NCI-H774 (cell line): ENCODE results near the gene DLX2.

ENCODE experiments used
- DNase-seq: peaks from one replicate; lab custom pipeline; 2025; lab: John Stamatoyannopoulos, UW

The DLX2 gene

DNA sequence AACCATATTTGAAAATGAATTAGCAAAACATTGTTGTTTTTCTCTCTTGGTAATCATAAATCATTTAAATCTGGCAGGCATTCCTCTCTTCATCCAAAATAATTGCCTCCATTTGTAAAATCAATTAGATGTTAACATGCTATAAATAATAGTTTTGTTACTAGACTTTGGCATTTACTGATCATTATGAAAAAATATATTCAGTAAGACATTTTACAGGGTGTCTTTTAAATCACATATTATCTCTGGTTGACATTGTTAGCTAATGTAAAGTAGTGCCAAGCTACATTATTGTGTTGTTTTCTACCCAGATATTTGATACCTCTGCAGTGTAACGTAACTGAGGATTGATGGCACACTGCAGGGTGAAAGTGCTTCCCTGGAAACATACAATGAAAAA is 49.2 kb downstream of the DLX2 start:
- DNase-seq: no peak

DNA sequence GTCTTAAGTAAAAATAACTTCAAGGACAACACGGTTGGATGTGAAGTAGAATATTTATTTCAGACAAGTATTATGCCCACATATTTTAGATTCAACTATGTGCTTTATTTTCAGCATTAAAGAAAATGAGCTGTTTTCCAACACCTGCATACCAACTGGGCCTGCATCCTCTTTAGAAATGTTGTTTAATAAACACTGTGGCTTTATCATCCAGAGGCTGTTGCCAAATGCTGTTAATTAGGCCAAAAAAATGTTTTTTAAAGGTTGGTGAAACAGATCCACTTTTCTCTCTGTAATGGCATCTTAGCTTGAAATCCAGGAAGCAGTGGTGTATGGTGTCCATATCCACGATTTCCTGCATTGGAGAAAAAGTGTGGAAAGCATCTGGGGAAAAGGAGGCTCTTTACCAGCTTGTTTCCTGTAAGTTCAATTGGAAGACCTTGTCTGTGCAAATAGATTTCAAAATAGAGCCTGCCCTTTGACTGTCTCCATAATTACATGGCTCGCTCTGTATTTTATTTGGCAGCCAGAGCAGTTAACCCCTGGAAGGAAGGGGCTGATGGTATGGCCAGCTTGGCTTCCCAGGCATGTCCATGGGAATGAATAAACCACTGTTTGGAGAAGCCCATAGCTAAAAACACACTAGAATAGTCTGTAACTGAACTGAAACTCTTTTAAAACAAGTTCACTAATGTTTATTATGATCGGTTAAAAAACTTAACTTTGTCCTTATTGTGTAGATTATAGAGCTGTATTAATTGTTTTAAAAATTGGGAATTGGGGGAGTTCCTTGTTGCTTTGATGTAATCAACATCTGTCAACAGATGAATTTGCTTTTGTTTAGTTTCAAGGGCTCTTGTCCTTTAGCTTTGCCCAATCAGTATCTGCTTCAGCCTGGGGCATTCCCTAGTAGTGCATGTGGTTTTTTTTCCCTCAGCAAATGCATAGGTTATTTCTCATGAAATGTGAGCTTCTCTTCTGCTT is 50.4 kb downstream of the DLX2 start:
- peak; percentile 40 for DNase-seq

DNA sequence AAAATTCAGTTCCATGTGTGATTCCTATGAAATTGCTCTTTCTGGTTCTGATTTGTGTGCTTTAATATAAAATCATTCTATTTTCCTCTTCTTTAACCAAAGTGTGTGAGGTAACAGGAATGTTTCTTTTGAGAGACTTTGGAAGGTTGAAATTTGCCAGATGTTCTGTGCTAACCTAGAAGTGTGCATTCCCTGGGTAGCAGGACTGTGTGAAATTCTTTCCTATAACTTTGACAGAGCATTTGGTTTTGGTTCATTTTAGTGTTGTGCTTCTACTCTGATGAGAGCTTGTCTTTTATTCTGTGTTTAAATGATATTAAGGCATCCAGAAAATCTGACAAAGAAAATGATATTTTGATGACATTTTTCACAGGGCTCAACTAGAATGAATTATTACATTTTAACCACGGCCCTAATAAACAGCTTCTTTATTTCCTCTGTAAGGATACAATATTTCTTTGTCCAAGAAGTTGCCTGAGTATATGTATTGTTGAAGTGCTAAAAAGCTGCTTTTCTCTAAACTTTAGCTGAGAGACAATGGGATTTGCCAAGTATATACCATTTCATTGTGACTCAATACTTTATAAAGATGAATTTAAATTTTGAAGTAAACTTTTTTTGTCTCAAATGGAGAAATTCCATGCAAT is 52.1 kb downstream of the DLX2 start:
- DNase-seq: no peak

DNA sequence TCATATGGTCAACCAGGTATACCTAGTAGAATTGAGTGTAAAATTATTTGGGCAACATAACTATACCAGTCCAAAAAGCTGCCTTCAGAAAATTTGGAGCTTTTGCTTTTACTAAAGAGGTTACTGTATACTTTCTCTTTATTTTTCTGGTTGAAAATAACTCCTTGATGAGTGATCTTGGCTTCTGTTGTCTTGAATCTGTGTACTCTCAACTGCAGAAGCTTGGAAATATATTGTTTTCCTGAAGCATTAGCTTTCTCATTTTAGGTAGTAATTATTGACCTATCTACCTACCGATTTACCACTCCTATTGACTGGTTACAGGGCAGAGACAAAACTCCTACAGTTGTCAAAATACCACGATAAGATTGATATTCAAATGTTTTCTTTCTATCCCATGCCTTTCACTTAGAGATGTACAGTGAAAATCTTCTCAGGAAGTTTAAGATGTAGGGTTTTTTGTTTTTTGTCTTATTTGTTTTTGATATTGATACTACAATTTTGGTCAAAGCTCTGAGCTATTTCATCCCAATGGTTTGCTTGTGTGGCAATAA is 53.1 kb downstream of the DLX2 start:
- no peak for DNase-seq
